ENCODE data around the gene ADNP.

Gene ADNP

DNA sequence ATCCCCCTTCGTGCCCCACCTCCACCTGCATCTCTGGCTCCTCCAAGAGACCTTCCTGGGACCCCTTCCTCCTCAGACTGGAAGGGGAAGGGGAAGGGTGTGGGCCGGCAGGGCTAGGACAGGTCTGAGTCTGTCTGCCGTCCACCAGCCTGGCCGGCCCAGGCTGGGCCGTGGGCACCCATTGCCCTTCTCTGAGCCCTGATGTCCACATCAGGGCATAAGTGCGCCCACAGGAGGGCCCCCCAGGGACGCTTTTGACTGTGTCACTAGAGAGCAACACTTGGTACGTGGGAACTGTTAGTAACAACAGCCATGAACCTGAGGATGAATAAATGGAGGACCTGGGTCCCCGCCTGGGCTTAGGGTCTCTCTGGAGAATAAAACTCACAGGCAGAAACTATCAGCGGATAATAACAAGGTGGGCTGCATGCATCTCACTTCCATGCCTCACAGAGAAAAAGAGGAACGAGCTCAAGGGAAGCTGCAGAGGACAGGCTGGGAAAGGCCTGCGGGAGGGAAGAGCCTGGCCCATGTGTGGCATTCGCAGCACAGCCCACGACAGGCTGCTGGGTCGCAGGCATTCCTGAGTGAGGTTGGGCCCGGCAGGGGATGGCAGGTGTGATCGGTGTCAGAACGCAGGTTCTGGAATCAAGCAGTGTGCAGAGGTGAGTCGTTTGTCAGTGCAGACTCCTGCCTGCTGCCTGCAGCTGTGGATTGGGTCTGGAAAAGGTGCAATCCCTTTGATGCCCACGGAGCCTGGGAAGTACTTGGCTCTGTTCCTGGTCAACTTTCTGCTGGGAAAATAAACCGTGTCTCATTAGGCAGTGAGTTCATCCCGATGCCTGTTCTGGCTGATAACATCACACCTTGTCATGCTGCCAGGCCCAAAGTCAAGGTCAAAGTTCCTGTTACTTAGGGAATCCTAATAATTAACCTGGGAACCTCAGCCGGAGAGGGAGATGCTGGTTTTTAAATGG, 75.5 kb downstream of the ADNP start:
- Histone ChIP-seq H3K27ac (peak overlapping the region; percentile 60), H3K27me3 (ENCODE audit: control insufficient read depth, insufficient read depth, low read length) (no peaks in the 10 kb centered on the region), H3K4me2 (ENCODE audit: low read length) (peak overlapping the region; percentile 40), H3K9ac (no peak overlapping the region), H3K79me2 (no peaks in the 10 kb centered on the region), H3K4me1 (peaks cover 14% of the 10 kb centered on the region), H3K4me3 (ENCODE audit: low read depth, low read length) (no peak overlapping the region), H3K36me3 (ENCODE audit: control insufficient read depth, insufficient read depth, low read length) (no peaks in the 10 kb centered on the region), H3K9me3 (ENCODE audit: control insufficient read depth, low read length) (no peaks in the 10 kb centered on the region), H2AFZ (peak overlapping the region; percentile 39)
- TF ChIP-seq, protein P1, sequence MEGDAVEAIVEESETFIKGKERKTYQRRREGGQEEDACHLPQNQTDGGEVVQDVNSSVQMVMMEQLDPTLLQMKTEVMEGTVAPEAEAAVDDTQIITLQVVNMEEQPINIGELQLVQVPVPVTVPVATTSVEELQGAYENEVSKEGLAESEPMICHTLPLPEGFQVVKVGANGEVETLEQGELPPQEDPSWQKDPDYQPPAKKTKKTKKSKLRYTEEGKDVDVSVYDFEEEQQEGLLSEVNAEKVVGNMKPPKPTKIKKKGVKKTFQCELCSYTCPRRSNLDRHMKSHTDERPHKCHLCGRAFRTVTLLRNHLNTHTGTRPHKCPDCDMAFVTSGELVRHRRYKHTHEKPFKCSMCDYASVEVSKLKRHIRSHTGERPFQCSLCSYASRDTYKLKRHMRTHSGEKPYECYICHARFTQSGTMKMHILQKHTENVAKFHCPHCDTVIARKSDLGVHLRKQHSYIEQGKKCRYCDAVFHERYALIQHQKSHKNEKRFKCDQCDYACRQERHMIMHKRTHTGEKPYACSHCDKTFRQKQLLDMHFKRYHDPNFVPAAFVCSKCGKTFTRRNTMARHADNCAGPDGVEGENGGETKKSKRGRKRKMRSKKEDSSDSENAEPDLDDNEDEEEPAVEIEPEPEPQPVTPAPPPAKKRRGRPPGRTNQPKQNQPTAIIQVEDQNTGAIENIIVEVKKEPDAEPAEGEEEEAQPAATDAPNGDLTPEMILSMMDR (IDR thresholded peaks at IDR 0.05), result no peak

DNA sequence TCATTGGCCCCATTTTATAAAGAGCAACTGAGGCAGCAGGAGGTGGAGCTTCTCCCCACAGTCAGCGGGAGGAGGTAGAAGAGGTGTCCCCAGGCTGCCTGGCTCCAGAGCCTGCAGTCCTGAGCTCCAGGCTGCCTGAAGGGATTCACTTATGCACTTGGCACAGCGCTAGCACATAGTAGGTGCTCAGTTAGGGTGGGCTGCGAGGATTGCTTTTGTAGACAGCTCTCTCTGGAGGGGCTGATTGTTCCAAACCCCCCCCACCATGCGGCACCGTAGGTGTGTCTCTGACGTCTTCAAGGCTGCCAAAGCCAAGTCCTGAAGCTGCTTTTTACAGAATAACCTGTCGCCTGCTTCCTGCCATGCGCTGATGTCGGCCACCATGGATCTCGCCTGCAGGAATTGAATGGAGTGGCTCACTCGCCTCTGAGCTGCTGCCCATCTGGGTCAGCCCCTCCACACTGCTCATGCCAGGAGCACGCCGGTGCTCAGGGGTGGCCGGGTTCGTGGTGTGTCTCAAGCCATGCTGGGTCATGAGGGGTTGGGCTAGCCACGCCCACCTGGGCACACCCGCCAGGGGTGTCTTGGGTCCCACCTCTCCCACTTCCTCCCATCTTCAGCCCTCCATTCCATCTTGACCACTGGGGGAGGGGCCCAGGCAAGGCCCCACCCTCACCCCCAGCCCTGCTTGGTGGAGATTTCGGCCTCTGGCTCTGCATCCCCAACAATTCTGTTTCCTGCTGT, 76.6 kb downstream of the ADNP start:
- H3K27ac ChIP-seq, result no peak overlapping the region
- no peaks in the 10 kb centered on the region for H3K9me3 ChIP-seq (ENCODE audit: control insufficient read depth, low read length)
- H3K4me2 ChIP-seq (ENCODE audit: low read length), result no peak overlapping the region
- TF ChIP-seq, protein P1 (IDR thresholded peaks at IDR 0.05), result no peak
- H2AFZ ChIP-seq, result no peak overlapping the region
- no peak overlapping the region for H3K9ac ChIP-seq
- H3K79me2 ChIP-seq, result no peaks in the 10 kb centered on the region
- H3K4me3 ChIP-seq (ENCODE audit: low read depth, low read length), result no peak overlapping the region
- no peaks in the 10 kb centered on the region for H3K36me3 ChIP-seq (ENCODE audit: control insufficient read depth, insufficient read depth, low read length)
- H3K27me3 ChIP-seq (ENCODE audit: control insufficient read depth, insufficient read depth, low read length), result no peaks in the 10 kb centered on the region
- H3K4me1 ChIP-seq, result peaks cover 14% of the 10 kb centered on the region

DNA sequence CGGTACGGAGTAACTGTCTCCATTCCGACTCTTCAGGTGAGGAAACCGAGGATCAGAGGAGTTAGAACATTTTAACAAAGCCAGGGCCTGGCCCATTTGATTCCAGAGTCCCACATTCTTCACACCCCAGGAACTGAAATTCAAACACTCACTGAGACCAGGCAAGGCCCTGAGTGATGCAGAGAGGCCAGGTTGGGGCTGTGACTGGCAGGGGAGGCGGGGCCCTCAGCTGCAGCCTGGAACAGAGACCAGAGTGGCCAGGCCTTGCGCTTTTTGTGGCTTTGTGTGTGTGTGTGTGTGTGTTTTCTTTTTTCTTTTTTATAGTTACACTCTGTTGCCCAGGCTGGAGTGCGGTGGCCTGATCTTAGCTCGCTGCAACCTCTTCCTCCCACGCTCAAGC, 79.2 kb downstream of the ADNP start:
- Histone ChIP-seq H3K4me1 (peaks cover 23% of the 10 kb centered on the region), H3K27me3 (ENCODE audit: control insufficient read depth, insufficient read depth, low read length) (no peaks in the 10 kb centered on the region)

GRCh38 chr20:50850721-50851286, 80.4 kb downstream of the ADNP start:
- Histone ChIP-seq H2AFZ (no peak overlapping the region), H3K79me2 (no peaks in the 10 kb centered on the region), H3K27ac (no peak overlapping the region), H3K4me1 (peaks cover 15% of the 10 kb centered on the region), H3K4me2 (ENCODE audit: low read length) (no peak overlapping the region), H3K27me3 (ENCODE audit: control insufficient read depth, insufficient read depth, low read length) (no peaks in the 10 kb centered on the region), H3K9ac (no peak overlapping the region), H3K36me3 (ENCODE audit: control insufficient read depth, insufficient read depth, low read length) (no peaks in the 10 kb centered on the region), H3K4me3 (ENCODE audit: low read depth, low read length) (no peak overlapping the region), H3K9me3 (ENCODE audit: control insufficient read depth, low read length) (no peaks in the 10 kb centered on the region)
- TF ChIP-seq, protein P1 (IDR thresholded peaks at IDR 0.05), result no peak

More for the DNA sequence above, 79.2 kb downstream of the ADNP start:
- Histone ChIP-seq H3K79me2 (no peaks in the 10 kb centered on the region), H3K9me3 (ENCODE audit: control insufficient read depth, low read length) (no peaks in the 10 kb centered on the region), H3K4me3 (ENCODE audit: low read depth, low read length) (no peak overlapping the region), H3K36me3 (ENCODE audit: control insufficient read depth, insufficient read depth, low read length) (no peaks in the 10 kb centered on the region), H3K9ac (no peak overlapping the region), H3K4me2 (ENCODE audit: low read length) (no peak overlapping the region), H2AFZ (no peak overlapping the region), H3K27ac (no peak overlapping the region)
- TF ChIP-seq, protein P1 (IDR thresholded peaks at IDR 0.05), result no peak
